ENCODE results near the gene ARL8A.

- TF ChIP-seq POLR2A (IDR thresholded peaks at IDR 0.05; ENCODE audit: low read depth) (no peak), CTCF (IDR thresholded peaks at IDR 0.05) (no peak), POLR2AphosphoS5 (IDR thresholded peaks at IDR 0.05) (no peak), EP300 (IDR thresholded peaks at IDR 0.05) (no peak)
These were observed 5.0 kb upstream of the ARL8A start for GRCh38 chr1:202149566-202149965.
